ENCODE data around the gene ACBD5.

ACBD5 gene

DNA sequence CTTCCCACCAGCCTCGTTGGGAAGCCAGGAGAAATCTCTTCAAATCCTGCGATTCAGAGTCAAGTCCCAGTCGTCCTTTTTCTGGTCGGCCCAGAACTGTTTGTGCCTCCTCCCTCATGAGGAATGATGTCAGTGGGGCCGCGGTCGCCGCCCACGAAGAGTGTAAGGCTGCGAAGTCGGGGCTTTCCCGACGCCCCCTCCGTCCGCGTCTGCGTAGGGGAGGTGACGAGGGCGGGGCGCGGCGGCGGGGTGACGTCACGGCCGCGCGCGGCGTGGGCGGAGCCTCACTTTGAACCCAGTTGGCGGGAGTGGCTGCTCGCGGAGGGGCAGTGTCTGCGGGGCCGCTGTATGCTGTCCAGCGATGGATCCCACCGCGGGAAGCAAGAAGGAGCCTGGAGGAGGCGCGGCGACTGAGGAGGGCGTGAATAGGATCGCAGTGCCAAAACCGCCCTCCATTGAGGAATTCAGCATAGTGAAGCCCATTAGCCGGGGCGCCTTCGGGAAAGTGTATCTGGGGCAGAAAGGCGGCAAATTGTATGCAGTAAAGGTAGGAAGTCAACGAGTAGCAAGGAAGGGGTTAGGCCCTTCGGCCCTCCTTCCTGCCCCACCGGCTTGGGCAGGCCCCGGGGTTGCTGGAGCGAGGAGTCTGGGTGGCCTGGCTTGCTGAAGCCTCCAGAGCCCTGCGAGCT lies 85.4 kb downstream of the ACBD5 start, which contains the start of gene MASTL:
Gene MASTL, plus strand, starts transcription at position 287 of the 689 bp plus-strand sequence. Its CDS starts 75 bp downstream, at position 362.
- Histone ChIP-seq H3F3A (ENCODE audit: insufficient read depth, low read length) (no peaks in the 10 kb centered on the region), H3K9me3 (ENCODE audit: low read length) (no peaks in the 10 kb centered on the region), H3K9me2 (ENCODE audit: low read depth, low read length) (no peaks in the 10 kb centered on the region), H3K4me3 (ENCODE audit: low read depth, low read length, poor library complexity, severe bottlenecking) (peak within 1 kb of the TSS; percentile 96), H3K4me1 (ENCODE audit: insufficient read depth, low read length, severe bottlenecking) (peaks cover 33% of the 10 kb centered on the region), H3K27me3 (ENCODE audit: insufficient read depth, low read length) (no peaks in the 10 kb centered on the region), H3K4me2 (ENCODE audit: low read length) (peak within 1 kb of the TSS; percentile 99), H3K79me2 (ENCODE audit: insufficient read depth, low read length) (peaks cover 62% of the 10 kb centered on the region), H3K27ac (ENCODE audit: low read depth, low read length, poor library complexity, severe bottlenecking) (peak within 1 kb of the TSS; percentile 100), H3K36me3 (ENCODE audit: insufficient read depth, low read length) (peaks cover 44% of the 10 kb centered on the region), H2AFZ (ENCODE audit: low read length) (no peak within 1 kb of the TSS), H3K9ac (ENCODE audit: low read length) (peak within 1 kb of the TSS; percentile 100), H4K20me1 (ENCODE audit: insufficient read depth, low read length) (peaks cover 10% of the 10 kb centered on the region; the same call in 1 of the 2 replicates)
- TF ChIP-seq CTCF (IDR thresholded peaks at IDR 0.05; ENCODE audit: low read length) (no peak), EZH2 (IDR thresholded peaks at IDR 0.05; ENCODE audit: borderline replicate concordance, low read length) (no peak)

DNA sequence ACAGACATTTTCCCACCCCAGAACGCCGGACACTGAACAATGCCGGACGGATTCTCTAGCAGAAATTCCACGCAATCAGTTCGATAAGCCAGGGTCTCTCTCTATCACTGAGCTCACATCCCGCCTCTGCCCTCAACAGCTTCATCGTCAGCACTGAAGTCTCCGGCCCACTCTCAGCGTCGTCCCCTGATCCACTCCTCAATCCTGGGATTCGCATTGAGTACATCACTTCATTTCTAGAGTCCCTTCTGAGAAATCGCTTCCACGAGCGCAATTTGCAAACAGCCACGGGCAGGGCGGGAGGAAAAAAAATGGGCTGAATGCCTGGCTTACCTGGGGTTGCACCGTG lies 86.8 kb downstream of the ACBD5 start:
- H2AFZ ChIP-seq (ENCODE audit: low read length): no peak overlapping the region

DNA sequence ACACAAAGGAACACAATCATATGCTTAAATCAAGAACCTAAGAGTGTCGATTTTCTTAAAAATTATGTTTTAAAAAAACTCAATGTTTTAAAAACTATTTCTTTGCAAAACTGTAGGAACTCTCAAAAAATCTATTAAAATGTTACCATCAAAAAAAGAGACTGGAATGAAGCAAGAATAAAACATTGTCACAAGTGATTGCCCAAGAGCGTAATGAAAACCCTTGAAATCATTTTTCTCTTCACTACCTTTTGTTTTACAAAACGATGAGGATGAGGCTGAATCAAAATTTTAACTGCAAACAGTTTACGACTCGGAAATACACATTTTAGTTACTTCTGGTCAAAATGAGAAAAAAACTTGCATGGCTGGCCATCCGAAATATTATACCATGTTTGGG lies 87.3 kb downstream of the ACBD5 start:
- Histone ChIP-seq H3K9ac (ENCODE audit: low read length) (peak overlapping the region; percentile 100), H3K27ac (ENCODE audit: low read depth, low read length, poor library complexity, severe bottlenecking) (no peak overlapping the region), H3K4me3 (ENCODE audit: low read depth, low read length, poor library complexity, severe bottlenecking) (peak overlapping the region; percentile 96), H3K36me3 (ENCODE audit: insufficient read depth, low read length) (peaks cover 37% of the 10 kb centered on the region; the same call in 1 of the 2 replicates), H3F3A (ENCODE audit: insufficient read depth, low read length) (no peaks in the 10 kb centered on the region), H3K9me3 (ENCODE audit: low read length) (no peaks in the 10 kb centered on the region), H3K9me2 (ENCODE audit: low read depth, low read length) (no peaks in the 10 kb centered on the region), H2AFZ (ENCODE audit: low read length) (no peak overlapping the region), H3K4me2 (ENCODE audit: low read length) (peak overlapping the region; percentile 99), H3K79me2 (ENCODE audit: insufficient read depth, low read length) (peaks cover 79% of the 10 kb centered on the region), H3K4me1 (ENCODE audit: insufficient read depth, low read length, severe bottlenecking) (peaks cover 33% of the 10 kb centered on the region), H4K20me1 (ENCODE audit: insufficient read depth, low read length) (peaks cover 10% of the 10 kb centered on the region; the same call in 1 of the 2 replicates), H3K27me3 (ENCODE audit: insufficient read depth, low read length) (no peaks in the 10 kb centered on the region)
- no peak for TF ChIP-seq EZH2 (IDR thresholded peaks at IDR 0.05; ENCODE audit: borderline replicate concordance, low read length)
- no peak for TF ChIP-seq CTCF (IDR thresholded peaks at IDR 0.05; ENCODE audit: low read length)

More for the DNA sequence above, 86.8 kb downstream of the ACBD5 start:
- Histone ChIP-seq H3K9me2 (ENCODE audit: low read depth, low read length) (no peaks in the 10 kb centered on the region), H3K36me3 (ENCODE audit: insufficient read depth, low read length) (peaks cover 37% of the 10 kb centered on the region), H3K9me3 (ENCODE audit: low read length) (no peaks in the 10 kb centered on the region), H3K4me3 (ENCODE audit: low read depth, low read length, poor library complexity, severe bottlenecking) (peak overlapping the region; percentile 96), H4K20me1 (ENCODE audit: insufficient read depth, low read length) (peaks cover 10% of the 10 kb centered on the region; the same call in 1 of the 2 replicates), H3K27ac (ENCODE audit: low read depth, low read length, poor library complexity, severe bottlenecking) (peak overlapping the region; percentile 100), H3K79me2 (ENCODE audit: insufficient read depth, low read length) (peaks cover 74% of the 10 kb centered on the region), H3K4me2 (ENCODE audit: low read length) (peak overlapping the region; percentile 99), H3F3A (ENCODE audit: insufficient read depth, low read length) (no peaks in the 10 kb centered on the region), H3K4me1 (ENCODE audit: insufficient read depth, low read length, severe bottlenecking) (peaks cover 33% of the 10 kb centered on the region), H3K27me3 (ENCODE audit: insufficient read depth, low read length) (no peaks in the 10 kb centered on the region), H3K9ac (ENCODE audit: low read length) (peak overlapping the region; percentile 100)
- TF ChIP-seq EZH2 (IDR thresholded peaks at IDR 0.05; ENCODE audit: borderline replicate concordance, low read length) (no peak), CTCF (IDR thresholded peaks at IDR 0.05; ENCODE audit: low read length) (no peak)

All from OCI-LY1 (cell line).